ENCODE measurements around the gene CRP.

- TF ChIP-seq SPI1 (IDR thresholded peaks at IDR 0.05; ENCODE audit: low read depth, low read length) (no peak), TAF1 (IDR thresholded peaks at IDR 0.05; ENCODE audit: low read depth, low read length) (no peak)
Observed at GRCh38 chr1:159700312-159700711, 14.1 kb downstream of the CRP start.
